ENCODE results near the gene PIERCE2. TPM values are rescaled to one million over a fixed set of nuclear protein-coding genes. Genes with fewer than 3 reads are reported as not detected.
"Not testable (repeated sequence)": the region's sequence is repeated elsewhere in the genome, so short reads cannot be mapped to it uniquely, and the experiment has no call there.

Gene PIERCE2
- total and polyA plus RNA-seq, 2 donors (not counting 1 experiment from before 2014, with no cell fraction given), result 3.1 to 3.2 TPM

DNA sequence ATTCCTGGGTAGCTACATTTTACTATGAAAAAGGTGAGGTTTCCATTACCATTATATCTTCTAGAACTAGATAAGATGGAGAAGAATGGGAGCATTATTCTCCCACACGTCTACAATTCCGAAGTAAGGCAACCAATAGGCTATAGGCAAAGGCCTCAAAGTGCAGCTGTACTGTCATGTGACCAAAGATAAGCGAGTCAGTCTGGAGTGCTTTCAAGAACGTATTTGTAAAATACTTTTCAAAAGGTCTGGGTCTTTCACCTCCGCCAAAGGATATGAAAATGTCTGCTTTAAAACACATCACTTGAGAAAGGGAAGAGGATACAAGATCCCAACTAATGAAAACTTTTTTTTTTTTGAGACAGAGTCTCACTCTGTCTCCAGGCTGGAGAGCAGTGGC, 10.1 kb upstream of the PIERCE2 start:
- Histone ChIP-seq H3K9me3 (ENCODE audit: control insufficient read depth, insufficient read depth, low read depth, low read length) (no peaks in the 10 kb centered on the region), H3K4me1 (ENCODE audit: control insufficient read depth, extremely low read depth, insufficient read depth, low read length) (no peaks in the 10 kb centered on the region), H3K27ac (ENCODE audit: insufficient read depth, low read length) (no peak overlapping the region), H3K27me3 (ENCODE audit: control insufficient read depth, insufficient read depth, low read length) (no peaks in the 10 kb centered on the region), H3K4me2 (ENCODE audit: extremely low read depth, insufficient read depth, low read length) (no peak overlapping the region), H4K20me1 (ENCODE audit: control insufficient read depth, extremely low read depth, insufficient read depth, low read length) (no peaks in the 10 kb centered on the region), H3K4me3 (replicated peaks in 1 of 4; ENCODE audit: control extremely low read depth in 1 of 4, insufficient read depth in 1 of 4, low read depth in 3 of 4, low read length in 4 of 4) (no peak overlapping the region), H2AFZ (ENCODE audit: low read length) (no peak overlapping the region), H3K9ac (ENCODE audit: insufficient read depth, low read length) (no peak overlapping the region), H3K36me3 (ENCODE audit: control insufficient read depth, insufficient read depth, low read length) (no peaks in the 10 kb centered on the region), H3K79me2 (ENCODE audit: control insufficient read depth, insufficient read depth, low read length) (no peaks in the 10 kb centered on the region)
- DNase-seq (ENCODE audit: low read depth in 2 of 2), result no peak
- TF ChIP-seq, protein P1, sequence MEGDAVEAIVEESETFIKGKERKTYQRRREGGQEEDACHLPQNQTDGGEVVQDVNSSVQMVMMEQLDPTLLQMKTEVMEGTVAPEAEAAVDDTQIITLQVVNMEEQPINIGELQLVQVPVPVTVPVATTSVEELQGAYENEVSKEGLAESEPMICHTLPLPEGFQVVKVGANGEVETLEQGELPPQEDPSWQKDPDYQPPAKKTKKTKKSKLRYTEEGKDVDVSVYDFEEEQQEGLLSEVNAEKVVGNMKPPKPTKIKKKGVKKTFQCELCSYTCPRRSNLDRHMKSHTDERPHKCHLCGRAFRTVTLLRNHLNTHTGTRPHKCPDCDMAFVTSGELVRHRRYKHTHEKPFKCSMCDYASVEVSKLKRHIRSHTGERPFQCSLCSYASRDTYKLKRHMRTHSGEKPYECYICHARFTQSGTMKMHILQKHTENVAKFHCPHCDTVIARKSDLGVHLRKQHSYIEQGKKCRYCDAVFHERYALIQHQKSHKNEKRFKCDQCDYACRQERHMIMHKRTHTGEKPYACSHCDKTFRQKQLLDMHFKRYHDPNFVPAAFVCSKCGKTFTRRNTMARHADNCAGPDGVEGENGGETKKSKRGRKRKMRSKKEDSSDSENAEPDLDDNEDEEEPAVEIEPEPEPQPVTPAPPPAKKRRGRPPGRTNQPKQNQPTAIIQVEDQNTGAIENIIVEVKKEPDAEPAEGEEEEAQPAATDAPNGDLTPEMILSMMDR (conservative IDR thresholded peaks at IDR 0.05 in 1 of 2, IDR thresholded peaks at IDR 0.05 in 1 of 2; ENCODE audit: low read depth in 1 of 2, low read length in 2 of 2), result no peak
- no peak for TF ChIP-seq EZH2 (IDR thresholded peaks at IDR 0.05; ENCODE audit: low read length, missing control alignments)

DNA sequence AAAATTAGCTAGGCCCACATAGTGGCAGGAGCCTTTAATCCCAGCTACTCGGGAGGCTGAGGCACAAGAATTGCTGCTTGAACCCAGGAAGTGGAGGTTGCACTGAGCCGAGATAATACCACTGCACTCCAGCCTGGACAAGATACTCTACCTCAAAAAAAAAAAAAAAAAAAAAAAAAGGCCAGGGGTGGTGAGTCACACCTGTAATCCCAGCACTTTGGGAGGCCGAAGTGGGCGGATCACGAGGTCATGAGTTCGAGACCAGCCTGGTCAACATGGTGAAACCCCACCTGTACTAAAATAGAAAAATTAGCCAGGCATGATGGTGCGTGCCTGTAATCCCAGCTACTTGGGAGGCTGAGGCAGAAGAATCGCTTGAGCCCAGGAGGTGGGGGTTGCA, 8.2 kb upstream of the PIERCE2 start:
- not testable (repeated sequence) for H3K9me3 ChIP-seq (ENCODE audit: control insufficient read depth, insufficient read depth, low read depth, low read length); H3K4me2 ChIP-seq (ENCODE audit: extremely low read depth, insufficient read depth, low read length); H3K36me3 ChIP-seq (ENCODE audit: control insufficient read depth, insufficient read depth, low read length); H3K9ac ChIP-seq (ENCODE audit: insufficient read depth, low read length); H3K4me1 ChIP-seq (ENCODE audit: control insufficient read depth, extremely low read depth, insufficient read depth, low read length); DNase-seq (ENCODE audit: low read depth in 2 of 2); H4K20me1 ChIP-seq (ENCODE audit: control insufficient read depth, extremely low read depth, insufficient read depth, low read length); H3K4me3 ChIP-seq (replicated peaks in 1 of 4; ENCODE audit: control extremely low read depth in 1 of 4, insufficient read depth in 1 of 4, low read depth in 3 of 4, low read length in 4 of 4); H2AFZ ChIP-seq (ENCODE audit: low read length); H3K27me3 ChIP-seq (ENCODE audit: control insufficient read depth, insufficient read depth, low read length); H3K79me2 ChIP-seq (ENCODE audit: control insufficient read depth, insufficient read depth, low read length); H3K27ac ChIP-seq (ENCODE audit: insufficient read depth, low read length)

DNA sequence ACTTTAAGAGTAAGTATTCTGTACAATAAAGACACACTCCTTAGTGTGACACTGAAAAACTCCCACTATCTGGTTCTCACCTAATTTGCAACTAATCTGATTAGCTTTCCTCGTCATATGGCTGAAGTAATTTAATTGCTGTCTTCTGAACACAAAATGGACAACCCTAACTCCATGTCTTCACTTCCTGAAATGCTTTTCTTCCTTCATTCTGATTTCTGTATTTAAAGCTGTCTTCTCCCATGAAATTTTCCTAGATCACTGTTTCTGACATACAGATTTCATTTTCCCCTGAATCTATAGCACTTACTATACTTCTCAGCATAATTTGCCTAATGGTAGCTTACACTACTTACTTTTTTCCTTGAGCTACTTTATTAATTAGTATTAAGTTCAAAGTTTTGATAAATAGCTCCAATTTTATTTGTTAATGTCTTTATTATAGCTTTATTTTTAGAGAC, 6.5 kb upstream of the PIERCE2 start:
- no peak for DNase-seq (ENCODE audit: low read depth in 2 of 2)
- no peak overlapping the region for H2AFZ ChIP-seq (ENCODE audit: low read length)
- TF ChIP-seq, protein P1 (conservative IDR thresholded peaks at IDR 0.05 in 1 of 2, IDR thresholded peaks at IDR 0.05 in 1 of 2; ENCODE audit: low read depth in 1 of 2, low read length in 2 of 2), result no peak
- no peak for TF ChIP-seq EZH2 (IDR thresholded peaks at IDR 0.05; ENCODE audit: low read length, missing control alignments)
- H3K4me2 ChIP-seq (ENCODE audit: extremely low read depth, insufficient read depth, low read length), result no peak overlapping the region
- H3K4me3 ChIP-seq (replicated peaks in 1 of 4; ENCODE audit: control extremely low read depth in 1 of 4, insufficient read depth in 1 of 4, low read depth in 3 of 4, low read length in 4 of 4), result no peak overlapping the region
- no peaks in the 10 kb centered on the region for H4K20me1 ChIP-seq (ENCODE audit: control insufficient read depth, extremely low read depth, insufficient read depth, low read length)
- no peaks in the 10 kb centered on the region for H3K36me3 ChIP-seq (ENCODE audit: control insufficient read depth, insufficient read depth, low read length)
- no peaks in the 10 kb centered on the region for H3K4me1 ChIP-seq (ENCODE audit: control insufficient read depth, extremely low read depth, insufficient read depth, low read length)
- no peaks in the 10 kb centered on the region for H3K27me3 ChIP-seq (ENCODE audit: control insufficient read depth, insufficient read depth, low read length)
- H3K9me3 ChIP-seq (ENCODE audit: control insufficient read depth, insufficient read depth, low read depth, low read length), result no peaks in the 10 kb centered on the region
- H3K9ac ChIP-seq (ENCODE audit: insufficient read depth, low read length), result no peak overlapping the region
- no peaks in the 10 kb centered on the region for H3K79me2 ChIP-seq (ENCODE audit: control insufficient read depth, insufficient read depth, low read length)
- H3K27ac ChIP-seq (ENCODE audit: insufficient read depth, low read length), result no peak overlapping the region

Measured in fibroblast of lung (primary cell).